ENCODE results near the gene FLOT2. TPM values are rescaled to one million over a fixed set of nuclear protein-coding genes. Genes with fewer than 3 reads are reported as not detected.

Gene FLOT2
- polyA plus RNA-seq, 2 of the 4 experiments (the other 2 are of a cell fraction): 66.4 to 78.6 TPM

DNA sequence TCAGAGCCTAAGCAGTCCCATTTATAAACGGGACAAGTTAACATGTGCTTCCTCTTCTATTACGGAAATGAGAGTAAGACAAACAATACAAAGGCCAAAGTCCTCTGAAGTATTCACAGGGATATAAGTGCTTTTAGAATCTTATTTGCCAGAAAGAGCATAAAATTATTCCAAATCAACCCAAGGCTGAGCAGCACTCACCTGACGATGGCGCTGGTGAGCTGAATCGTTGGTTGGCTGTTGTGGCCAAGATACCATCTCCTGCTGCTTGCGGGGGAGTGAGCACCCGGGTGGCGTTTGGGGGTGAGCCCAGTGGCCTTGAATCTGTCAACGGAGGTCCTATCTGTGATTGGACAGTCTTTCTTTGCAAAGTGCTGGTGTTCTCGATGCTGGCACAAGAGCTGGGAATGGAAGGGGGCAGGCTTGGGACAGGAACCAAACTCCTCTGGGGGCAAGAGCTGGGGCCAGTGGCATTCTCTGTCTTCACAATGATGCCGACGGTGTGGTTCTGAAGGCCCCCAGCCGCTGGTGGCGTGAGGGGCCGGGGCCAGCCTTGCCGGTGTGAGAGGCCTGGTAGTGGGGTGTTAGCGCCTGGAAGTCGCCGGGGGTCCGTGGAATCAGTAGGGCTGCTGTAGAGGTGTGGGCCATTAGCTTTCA lies 14.9 kb upstream of the FLOT2 start:
- H3K27ac ChIP-seq: no peak overlapping the region
- no peak overlapping the region for H3K4me3 ChIP-seq
- ATAC-seq: peak in 1 of 2 experiments; percentile 65; a peak in 3 of 6 replicates
- FAIRE-seq: peak; percentile 28
- H3K4me2 ChIP-seq: no peak overlapping the region
- 74% methylated on average over 20 of the region's 20 CpGs for WGBS (ENCODE audit: missing lambda C conversion rate)
- TF ChIP-seq RAD21 (conservative IDR thresholded peaks at IDR 0.05 in 1 of 2, IDR thresholded peaks at IDR 0.05 in 1 of 2): peak in 1 of 2 experiments; percentile 25; a peak in 1 of 5 replicates
- TF ChIP-seq BHLHE40 (IDR thresholded peaks at IDR 0.05; ENCODE audit: low read depth, low read length): no peak
- no peak for TF ChIP-seq NPAS2 (CRISPR knock-in tag; IDR thresholded peaks at IDR 0.05; ENCODE audit: borderline replicate concordance)
- TF ChIP-seq, protein P1, sequence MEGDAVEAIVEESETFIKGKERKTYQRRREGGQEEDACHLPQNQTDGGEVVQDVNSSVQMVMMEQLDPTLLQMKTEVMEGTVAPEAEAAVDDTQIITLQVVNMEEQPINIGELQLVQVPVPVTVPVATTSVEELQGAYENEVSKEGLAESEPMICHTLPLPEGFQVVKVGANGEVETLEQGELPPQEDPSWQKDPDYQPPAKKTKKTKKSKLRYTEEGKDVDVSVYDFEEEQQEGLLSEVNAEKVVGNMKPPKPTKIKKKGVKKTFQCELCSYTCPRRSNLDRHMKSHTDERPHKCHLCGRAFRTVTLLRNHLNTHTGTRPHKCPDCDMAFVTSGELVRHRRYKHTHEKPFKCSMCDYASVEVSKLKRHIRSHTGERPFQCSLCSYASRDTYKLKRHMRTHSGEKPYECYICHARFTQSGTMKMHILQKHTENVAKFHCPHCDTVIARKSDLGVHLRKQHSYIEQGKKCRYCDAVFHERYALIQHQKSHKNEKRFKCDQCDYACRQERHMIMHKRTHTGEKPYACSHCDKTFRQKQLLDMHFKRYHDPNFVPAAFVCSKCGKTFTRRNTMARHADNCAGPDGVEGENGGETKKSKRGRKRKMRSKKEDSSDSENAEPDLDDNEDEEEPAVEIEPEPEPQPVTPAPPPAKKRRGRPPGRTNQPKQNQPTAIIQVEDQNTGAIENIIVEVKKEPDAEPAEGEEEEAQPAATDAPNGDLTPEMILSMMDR (IDR thresholded peaks at IDR 0.05): peak; percentile 38; the same call in 2 of the 3 replicates
- no peak for TF ChIP-seq ZFP36 (IDR thresholded peaks at IDR 0.05; ENCODE audit: borderline replicate concordance, partially characterized antibody)
- peaks cover 15% of the 10 kb centered on the region for H3K4me1 ChIP-seq
- ChIA-PET POLR2A (interaction anchor here (0.6 kb wide), 1 partner anchor 11 kb away, joined by 5 read pairs; no protein-coding TSS in a partner anchor), CTCF (interaction anchor here (0.5 to 38.2 kb wide), 11 partner anchors 4 to 338 kb away, joined by 3 to 685 read pairs (median 5); partner anchors contain the start of genes DHRS13, FLOT2 and TLCD1)
- no peaks in the 10 kb centered on the region for H3K9me3 ChIP-seq
- DNase-seq (ENCODE audit: low read depth in 1 of 2, low spot score in 1 of 2): peak in 1 of 2 experiments; percentile 40

DNA sequence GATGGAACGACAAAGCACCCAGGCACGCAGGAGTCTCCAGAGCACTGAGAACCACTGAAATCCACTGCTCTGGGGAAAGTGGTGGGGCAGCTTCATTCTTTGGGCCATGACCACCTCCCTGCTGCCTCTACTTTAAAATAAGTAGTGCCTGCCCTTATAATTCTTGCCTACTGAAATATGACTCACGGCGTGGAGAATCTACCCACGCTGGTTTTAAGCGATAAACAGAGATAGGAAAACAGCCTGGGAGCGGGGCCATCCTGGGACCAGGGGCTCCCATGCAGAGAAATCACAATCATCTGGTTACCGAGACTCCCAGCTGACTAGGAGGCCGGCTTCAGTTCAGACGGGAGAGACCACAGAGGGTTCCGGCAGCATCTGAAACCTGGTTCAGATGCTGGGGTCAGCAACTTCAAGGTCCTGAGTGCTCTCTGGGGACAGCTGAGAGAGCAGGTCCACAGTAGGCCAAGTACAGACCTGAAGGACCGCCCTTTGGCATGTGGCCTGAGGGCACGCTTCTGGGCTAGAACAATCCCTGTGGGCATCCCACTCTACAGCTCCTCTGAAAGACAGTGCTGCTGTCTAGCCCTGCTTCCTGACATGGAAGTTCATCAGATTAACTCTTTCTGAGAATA lies 14.0 kb upstream of the FLOT2 start:
- Histone ChIP-seq H3K9me3 (no peaks in the 10 kb centered on the region), H3K4me1 (peaks cover 15% of the 10 kb centered on the region), H3K4me2 (no peak overlapping the region), H3K27ac (no peak overlapping the region), H3K4me3 (no peak overlapping the region)
- ChIA-PET CTCF (interaction anchor here (0.6 to 38.2 kb wide), 12 partner anchors 3 to 205 kb away, joined by 3 to 685 read pairs (median 6); partner anchors contain the start of genes DHRS13, FAM222B, FLOT2 and TLCD1), POLR2A (interaction anchor here (1.1 kb wide), 1 partner anchor 192 kb away, joined by 3 read pairs; the partner anchor contains the start of gene RPL23A)
- ATAC-seq (no peak), FAIRE-seq (no peak), DNase-seq (ENCODE audit: low read depth in 1 of 2, low spot score in 1 of 2) (no peak)
- TF ChIP-seq RARB (CRISPR knock-in tag; IDR thresholded peaks at IDR 0.05): no peak
- no peak for TF ChIP-seq CBX8 (IDR thresholded peaks at IDR 0.05)
- TF ChIP-seq, protein P2, sequence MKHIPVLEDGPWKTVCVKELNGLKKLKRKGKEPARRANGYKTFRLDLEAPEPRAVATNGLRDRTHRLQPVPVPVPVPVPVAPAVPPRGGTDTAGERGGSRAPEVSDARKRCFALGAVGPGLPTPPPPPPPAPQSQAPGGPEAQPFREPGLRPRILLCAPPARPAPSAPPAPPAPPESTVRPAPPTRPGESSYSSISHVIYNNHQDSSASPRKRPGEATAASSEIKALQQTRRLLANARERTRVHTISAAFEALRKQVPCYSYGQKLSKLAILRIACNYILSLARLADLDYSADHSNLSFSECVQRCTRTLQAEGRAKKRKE (CRISPR knock-in tag; IDR thresholded peaks at IDR 0.05; ENCODE audit: low read depth): no peak
- no peak for TF ChIP-seq MAZ (IDR thresholded peaks at IDR 0.05; ENCODE audit: borderline replicate concordance, low read depth, low read length)
- TF ChIP-seq, protein P3, sequence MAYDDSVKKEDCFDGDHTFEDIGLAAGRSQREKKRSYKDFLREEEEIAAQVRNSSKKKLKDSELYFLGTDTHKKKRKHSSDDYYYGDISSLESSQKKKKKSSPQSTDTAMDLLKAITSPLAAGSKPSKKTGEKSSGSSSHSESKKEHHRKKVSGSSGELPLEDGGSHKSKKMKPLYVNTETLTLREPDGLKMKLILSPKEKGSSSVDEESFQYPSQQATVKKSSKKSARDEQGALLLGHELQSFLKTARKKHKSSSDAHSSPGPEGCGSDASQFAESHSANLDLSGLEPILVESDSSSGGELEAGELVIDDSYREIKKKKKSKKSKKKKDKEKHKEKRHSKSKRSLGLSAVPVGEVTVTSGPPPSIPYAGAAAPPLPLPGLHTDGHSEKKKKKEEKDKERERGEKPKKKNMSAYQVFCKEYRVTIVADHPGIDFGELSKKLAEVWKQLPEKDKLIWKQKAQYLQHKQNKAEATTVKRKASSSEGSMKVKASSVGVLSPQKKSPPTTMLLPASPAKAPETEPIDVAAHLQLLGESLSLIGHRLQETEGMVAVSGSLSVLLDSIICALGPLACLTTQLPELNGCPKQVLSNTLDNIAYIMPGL (CRISPR knock-in tag; IDR thresholded peaks at IDR 0.05; ENCODE audit: borderline replicate concordance): no peak
- TF ChIP-seq SREBF2 (IDR thresholded peaks at IDR 0.05): no peak
- no peak for TF ChIP-seq EHMT2 (IDR thresholded peaks at IDR 0.05; ENCODE audit: low read depth)
- TF ChIP-seq ESRRA (IDR thresholded peaks at IDR 0.05; ENCODE audit: borderline replicate concordance, low read length): no peak
- no peak for TF ChIP-seq KDM5A (IDR thresholded peaks at IDR 0.05)
- WGBS (ENCODE audit: missing lambda C conversion rate): 95% methylated on average over 13 of the region's 13 CpGs

DNA sequence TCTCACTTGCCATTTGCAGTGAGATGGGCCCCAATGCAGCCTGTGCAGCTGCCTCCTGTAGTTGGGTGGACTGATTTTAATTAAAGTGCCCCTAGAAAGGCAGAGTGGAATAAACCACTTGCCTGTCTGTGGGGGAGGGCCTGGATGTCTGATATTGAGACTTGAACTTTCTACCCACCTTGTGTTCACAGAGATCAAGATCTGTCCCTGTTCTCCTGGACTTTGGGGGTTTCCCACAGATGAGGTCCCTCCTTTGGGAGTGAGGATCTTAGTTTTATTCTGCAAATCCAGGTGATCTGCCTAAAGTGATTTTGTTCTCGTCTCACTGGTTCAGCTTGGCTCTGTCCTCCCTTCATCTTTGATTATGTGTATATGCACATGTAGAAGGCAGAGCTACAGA lies 13.0 kb upstream of the FLOT2 start:
- WGBS (ENCODE audit: missing lambda C conversion rate): 97% methylated on average over 1 of the region's 1 CpG
- no peak for DNase-seq (ENCODE audit: low read depth in 1 of 2, low spot score in 1 of 2)
- Histone ChIP-seq H3K4me3 (no peak overlapping the region), H3K4me1 (peaks cover 15% of the 10 kb centered on the region), H3K9me3 (no peaks in the 10 kb centered on the region), H3K27ac (no peak overlapping the region), H3K4me2 (no peak overlapping the region)
- FAIRE-seq: no peak
- ChIA-PET POLR2A (interaction anchor here (1.1 kb wide), 1 partner anchor 191 kb away, joined by 3 read pairs; the partner anchor contains the start of gene RPL23A), CTCF (interaction anchor here (0.5 to 38.2 kb wide), 14 partner anchors 2 to 199 kb away, joined by 3 to 685 read pairs (median 5); partner anchors contain the start of genes DHRS13, FAM222B, FLOT2 and TLCD1)
- no peak for ATAC-seq
- TF ChIP-seq PHF8 (IDR thresholded peaks at IDR 0.05; ENCODE audit: borderline replicate concordance, low read depth) (no peak), FOSL2 (IDR thresholded peaks at IDR 0.05) (no peak), FOSL2 (CRISPR knock-in tag; IDR thresholded peaks at IDR 0.05) (no peak), FOSB (CRISPR knock-in tag; IDR thresholded peaks at IDR 0.05) (no peak), KDM1A (IDR thresholded peaks at IDR 0.05; ENCODE audit: low read depth) (no peak), ZSCAN20 (CRISPR knock-in tag; IDR thresholded peaks at IDR 0.05) (no peak), HOXB13 (CRISPR knock-in tag; IDR thresholded peaks at IDR 0.05; ENCODE audit: low read depth) (no peak)
- TF ChIP-seq, protein P4, sequence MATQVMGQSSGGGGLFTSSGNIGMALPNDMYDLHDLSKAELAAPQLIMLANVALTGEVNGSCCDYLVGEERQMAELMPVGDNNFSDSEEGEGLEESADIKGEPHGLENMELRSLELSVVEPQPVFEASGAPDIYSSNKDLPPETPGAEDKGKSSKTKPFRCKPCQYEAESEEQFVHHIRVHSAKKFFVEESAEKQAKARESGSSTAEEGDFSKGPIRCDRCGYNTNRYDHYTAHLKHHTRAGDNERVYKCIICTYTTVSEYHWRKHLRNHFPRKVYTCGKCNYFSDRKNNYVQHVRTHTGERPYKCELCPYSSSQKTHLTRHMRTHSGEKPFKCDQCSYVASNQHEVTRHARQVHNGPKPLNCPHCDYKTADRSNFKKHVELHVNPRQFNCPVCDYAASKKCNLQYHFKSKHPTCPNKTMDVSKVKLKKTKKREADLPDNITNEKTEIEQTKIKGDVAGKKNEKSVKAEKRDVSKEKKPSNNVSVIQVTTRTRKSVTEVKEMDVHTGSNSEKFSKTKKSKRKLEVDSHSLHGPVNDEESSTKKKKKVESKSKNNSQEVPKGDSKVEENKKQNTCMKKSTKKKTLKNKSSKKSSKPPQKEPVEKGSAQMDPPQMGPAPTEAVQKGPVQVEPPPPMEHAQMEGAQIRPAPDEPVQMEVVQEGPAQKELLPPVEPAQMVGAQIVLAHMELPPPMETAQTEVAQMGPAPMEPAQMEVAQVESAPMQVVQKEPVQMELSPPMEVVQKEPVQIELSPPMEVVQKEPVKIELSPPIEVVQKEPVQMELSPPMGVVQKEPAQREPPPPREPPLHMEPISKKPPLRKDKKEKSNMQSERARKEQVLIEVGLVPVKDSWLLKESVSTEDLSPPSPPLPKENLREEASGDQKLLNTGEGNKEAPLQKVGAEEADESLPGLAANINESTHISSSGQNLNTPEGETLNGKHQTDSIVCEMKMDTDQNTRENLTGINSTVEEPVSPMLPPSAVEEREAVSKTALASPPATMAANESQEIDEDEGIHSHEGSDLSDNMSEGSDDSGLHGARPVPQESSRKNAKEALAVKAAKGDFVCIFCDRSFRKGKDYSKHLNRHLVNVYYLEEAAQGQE (IDR thresholded peaks at IDR 0.05): no peak
- TF ChIP-seq, protein P5, sequence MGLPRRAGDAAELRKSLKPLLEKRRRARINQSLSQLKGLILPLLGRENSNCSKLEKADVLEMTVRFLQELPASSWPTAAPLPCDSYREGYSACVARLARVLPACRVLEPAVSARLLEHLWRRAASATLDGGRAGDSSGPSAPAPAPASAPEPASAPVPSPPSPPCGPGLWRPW (IDR thresholded peaks at IDR 0.05): no peak

All from A549 (cell line).